ENCODE measurements around the gene CEP295NL.
"Not testable (repeated sequence)": the region's sequence is repeated elsewhere in the genome, so short reads cannot be mapped to it uniquely, and the experiment has no call there.

The CEP295NL gene

GRCh38 chr17:78929908-78930775, 27.1 kb upstream of the CEP295NL start:
- DNase-seq (ENCODE audit: low read depth in 1 of 2, low spot score in 1 of 2) = no peak

- no peak for DNase-seq (ENCODE audit: low read depth in 1 of 2, low spot score in 1 of 2)
Measured at GRCh38 chr17:78925662-78926555, 22.9 kb upstream of the CEP295NL start.

GRCh38 chr17:78925234-78925633, 22.2 kb upstream of the CEP295NL start, which contains the start of gene TIMP2:
Gene TIMP2, minus strand, starts transcription at chr17:78925387. Its CDS starts 299 bp downstream, at chr17:78925088.
- DNase-seq (ENCODE audit: low read depth in 1 of 2, low spot score in 1 of 2) = peak; percentile 38 to 52

GRCh38 chr17:78924481-78925151, 21.6 kb upstream of the CEP295NL start:
- no peak for DNase-seq (ENCODE audit: low read depth in 1 of 2, low spot score in 1 of 2)

GRCh38 chr17:78923660-78924453, 20.9 kb upstream of the CEP295NL start:
- peak in 1 of 2 donors; percentile 25 for DNase-seq (ENCODE audit: low read depth in 1 of 2, low spot score in 1 of 2)

GRCh38 chr17:78922816-78923498, 20.0 kb upstream of the CEP295NL start:
- no peak for DNase-seq (ENCODE audit: low read depth in 1 of 2, low spot score in 1 of 2)

GRCh38 chr17:78921437-78921971, 18.5 kb upstream of the CEP295NL start:
- DNase-seq (ENCODE audit: low read depth in 1 of 2, low spot score in 1 of 2) = no peak

- no peak for DNase-seq (ENCODE audit: low read depth in 1 of 2, low spot score in 1 of 2)
Measured at GRCh38 chr17:78920528-78920927, 17.5 kb upstream of the CEP295NL start.

GRCh38 chr17:78919861-78920450, 17.0 kb upstream of the CEP295NL start:
- DNase-seq (ENCODE audit: low read depth in 1 of 2, low spot score in 1 of 2) = no peak

- DNase-seq (ENCODE audit: low read depth in 1 of 2, low spot score in 1 of 2) = no peak
Measured at GRCh38 chr17:78918979-78919378, 16.0 kb upstream of the CEP295NL start.

GRCh38 chr17:78917451-78918275, 14.7 kb upstream of the CEP295NL start:
- no peak for DNase-seq (ENCODE audit: low read depth in 1 of 2, low spot score in 1 of 2)

GRCh38 chr17:78915872-78916632, 13.1 kb upstream of the CEP295NL start:
- no peak for DNase-seq (ENCODE audit: low read depth in 1 of 2, low spot score in 1 of 2)

- DNase-seq (ENCODE audit: low read depth in 1 of 2, low spot score in 1 of 2) = no peak
Measured at GRCh38 chr17:78913115-78913514, 10.1 kb upstream of the CEP295NL start.

GRCh38 chr17:78912082-78912481, 9.1 kb upstream of the CEP295NL start:
- no peak for DNase-seq (ENCODE audit: low read depth in 1 of 2, low spot score in 1 of 2)

GRCh38 chr17:78911543-78911942, 8.5 kb upstream of the CEP295NL start:
- DNase-seq (ENCODE audit: low read depth in 1 of 2, low spot score in 1 of 2) = not testable (repeated sequence)

GRCh38 chr17:78910497-78911284, 7.7 kb upstream of the CEP295NL start:
- DNase-seq (ENCODE audit: low read depth in 1 of 2, low spot score in 1 of 2) = no peak

- DNase-seq (ENCODE audit: low read depth in 1 of 2, low spot score in 1 of 2) = no peak
Measured at GRCh38 chr17:78908426-78908825, 5.4 kb upstream of the CEP295NL start.
